Calu3 (cell line): Measurements from ENCODE around the gene SPATA6L. TPM values are rescaled to one million over a fixed set of nuclear protein-coding genes. Genes with fewer than 3 reads are reported as not detected.

Experiments
- BruUV-seq: library from RNA; stranded (reverse); fragments of 400-500 nt; replicated peaks from 2 replicates; lab custom pipeline; 2021; lab: Mats Ljungman, UMichigan
- CTCF ChIA-PET: fragments of 300-600 bp; sonication (Branson Sonifier 250); formaldehyde crosslinking; loops from one replicate; lab custom pipeline; 2022; ENCODE audit warnings: antibody characterized with exemption; lab: Charles Lee
- DNase-seq: peaks from one replicate; pipeline ENCODE4 v3.0.0; 2022
- H3K27ac Mint-ChIP-seq: one replicate; pipeline ENCODE4 v1.8.0; 2022; ENCODE audit warnings: mixed read lengths; ENCODE audit not compliant: unreplicated experiment
- H3K27me3 Mint-ChIP-seq: one replicate; pipeline ENCODE4 v1.8.0; 2022; ENCODE audit warnings: mixed read lengths; ENCODE audit not compliant: unreplicated experiment
- H3K36me3 Mint-ChIP-seq: one replicate; pipeline ENCODE4 v1.8.0; 2022; ENCODE audit warnings: mild to moderate bottlenecking, moderate library complexity, mixed read lengths; ENCODE audit not compliant: insufficient read depth, unreplicated experiment
- H3K4me1 Mint-ChIP-seq: one replicate; pipeline ENCODE4 v1.8.0; 2022; ENCODE audit warnings: mild to moderate bottlenecking, low read depth, mixed read lengths; ENCODE audit not compliant: unreplicated experiment
- H3K4me3 Mint-ChIP-seq: one replicate; pipeline ENCODE4 v1.8.0; 2022; ENCODE audit warnings: mild to moderate bottlenecking, low read depth, moderate library complexity, mixed read lengths; ENCODE audit not compliant: unreplicated experiment
- H3K9me3 Mint-ChIP-seq: one replicate; pipeline ENCODE4 v1.8.0; 2022; ENCODE audit warnings: low read depth, mixed read lengths; ENCODE audit not compliant: unreplicated experiment
- CTCF ChIP-seq: fragments of 200-600 bp; IDR thresholded peaks from one replicate; pipeline ENCODE4 v1.8.0; 2022; ENCODE audit warnings: antibody characterized with exemption; ENCODE audit not compliant: unreplicated experiment
- intact Hi-C: fragments of 100-400 bp; cut with micrococcal nuclease; formaldehyde crosslinking; loops from one replicate; pipeline ENCODE4 v1.10.0; 2022; ENCODE audit not compliant: unreplicated experiment
- total RNA-seq: library from RNA; stranded (reverse); gene quantifications from 2 replicates; pipeline ENCODE4 v1.2.3, GENCODE V29; 2022

SPATA6L gene
- total RNA-seq, 1 experiment from 2014 or later: 5.7 TPM

- Mint-ChIP-seq H3K4me1 (no peaks in the 10 kb centered on the region), H3K36me3 (no peaks in the 10 kb centered on the region), H3K27me3 (no peaks in the 10 kb centered on the region), H3K4me3 (no peak overlapping the region), H3K9me3 (no peaks in the 10 kb centered on the region), H3K27ac (no peak overlapping the region)
- intact Hi-C loops: no loop called here
- DNase-seq: no peak
- CTCF ChIA-PET: no interaction called here
- BruUV-seq: no TSS peak
- no peak for TF ChIP-seq CTCF
These were observed 62.5 kb downstream of the SPATA6L start for GRCh38 chr9:4603830-4604229.

- intact Hi-C loops: no loop called here
- CTCF ChIA-PET: interaction anchor here (0.6 kb wide), 1 partner anchor 13 kb away, joined by 3 read pairs; no protein-coding TSS in a partner anchor
- no peak for TF ChIP-seq CTCF
- Mint-ChIP-seq H3K36me3 (no peaks in the 10 kb centered on the region), H3K27ac (no peak overlapping the region), H3K4me1 (no peaks in the 10 kb centered on the region), H3K9me3 (no peaks in the 10 kb centered on the region), H3K4me3 (no peak overlapping the region), H3K27me3 (no peaks in the 10 kb centered on the region)
- BruUV-seq: no TSS peak
- DNase-seq: no peak
These were observed 65.9 kb downstream of the SPATA6L start for GRCh38 chr9:4600368-4600767.

GRCh38 chr9:4596165-4596922 lies 69.9 kb downstream of the SPATA6L start:
- BruUV-seq: no TSS peak
- intact Hi-C loops: no loop called here
- Mint-ChIP-seq H3K27me3 (no peaks in the 10 kb centered on the region), H3K4me3 (no peak overlapping the region), H3K36me3 (no peaks in the 10 kb centered on the region), H3K27ac (no peak overlapping the region), H3K4me1 (no peaks in the 10 kb centered on the region), H3K9me3 (no peaks in the 10 kb centered on the region)
- CTCF ChIA-PET: no interaction called here
- TF ChIP-seq CTCF: no peak
- DNase-seq: no peak

GRCh38 chr9:4594994-4595393 lies 71.3 kb downstream of the SPATA6L start:
- intact Hi-C loops: no loop called here
- no TSS peak for BruUV-seq
- H3K27me3 Mint-ChIP-seq: no peaks in the 10 kb centered on the region
- TF ChIP-seq CTCF: no peak
- DNase-seq: no peak
- H3K9me3 Mint-ChIP-seq: no peaks in the 10 kb centered on the region
- no peak overlapping the region for H3K27ac Mint-ChIP-seq
- CTCF ChIA-PET: no interaction called here
- no peak overlapping the region for H3K4me3 Mint-ChIP-seq
- H3K4me1 Mint-ChIP-seq: no peaks in the 10 kb centered on the region
- H3K36me3 Mint-ChIP-seq: no peaks in the 10 kb centered on the region
